Fibroblast of villous mesenchyme (primary cell): ENCODE measurements around the gene PCDHGA7. TPM values are rescaled to one million over a fixed set of nuclear protein-coding genes. Genes with fewer than 3 reads are reported as not detected.

Experiments used
- DNase-seq: peaks from one replicate; pipeline ENCODE4 v3.0.0-alpha.2; 2010; ENCODE audit warnings: low read depth
- H3K4me3 ChIP-seq: 2 replicates; pipeline ENCODE4 v1.5.1; 2011; ENCODE audit warnings: low read depth, mild to moderate bottlenecking, low read length
- total RNA-seq: library from RNA; depleted of rRNA; stranded (reverse); fragments of >200 nt; gene quantifications from 2 replicates; pipeline ENCODE4 v1.2.3, GENCODE V29; 2012
- TF ChIP-seq, protein P1 (sequence below): IDR thresholded peaks from 2 replicates; pipeline ENCODE4 v1.5.1; 2012; ENCODE audit warnings: low read depth, mild to moderate bottlenecking, low read length; ENCODE audit not compliant: insufficient read depth

Gene PCDHGA7
- total RNA-seq, 1 donor, result 3.5 TPM

DNA sequence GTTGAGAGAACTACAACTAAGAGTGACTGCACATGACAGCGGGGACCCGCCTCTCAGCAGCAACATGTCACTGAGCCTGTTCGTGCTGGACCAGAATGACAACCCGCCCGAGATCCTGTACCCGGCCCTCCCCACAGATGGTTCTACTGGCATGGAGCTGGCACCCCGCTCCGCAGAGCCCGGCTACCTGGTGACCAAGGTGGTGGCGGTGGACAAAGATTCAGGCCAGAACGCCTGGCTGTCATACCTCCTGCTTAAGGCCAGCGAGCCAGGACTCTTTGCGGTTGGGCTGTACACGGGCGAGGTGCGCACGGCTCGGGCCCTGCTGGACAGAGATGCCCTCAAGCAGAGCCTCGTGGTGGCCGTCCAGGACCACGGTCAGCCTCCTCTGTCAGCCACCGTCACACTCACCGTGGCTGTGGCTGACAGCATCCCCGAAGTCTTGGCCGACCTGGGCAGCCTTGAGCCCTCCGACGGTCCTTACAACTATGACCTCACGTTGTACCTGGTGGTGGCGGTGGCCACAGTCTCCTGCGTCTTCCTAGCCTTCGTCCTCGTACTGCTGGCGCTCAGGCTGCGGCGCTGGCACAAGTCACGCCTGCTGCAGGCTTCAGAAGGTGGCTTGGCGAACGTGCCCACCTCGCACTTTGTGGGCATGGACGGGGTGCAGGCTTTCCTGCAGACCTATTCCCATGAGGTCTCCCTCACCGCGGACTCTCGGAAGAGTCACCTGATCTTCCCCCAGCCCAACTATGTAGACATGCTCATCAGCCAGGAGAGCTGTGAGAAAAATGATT is 2.1 kb downstream of the PCDHGA7 start:
- TF ChIP-seq, protein P1, sequence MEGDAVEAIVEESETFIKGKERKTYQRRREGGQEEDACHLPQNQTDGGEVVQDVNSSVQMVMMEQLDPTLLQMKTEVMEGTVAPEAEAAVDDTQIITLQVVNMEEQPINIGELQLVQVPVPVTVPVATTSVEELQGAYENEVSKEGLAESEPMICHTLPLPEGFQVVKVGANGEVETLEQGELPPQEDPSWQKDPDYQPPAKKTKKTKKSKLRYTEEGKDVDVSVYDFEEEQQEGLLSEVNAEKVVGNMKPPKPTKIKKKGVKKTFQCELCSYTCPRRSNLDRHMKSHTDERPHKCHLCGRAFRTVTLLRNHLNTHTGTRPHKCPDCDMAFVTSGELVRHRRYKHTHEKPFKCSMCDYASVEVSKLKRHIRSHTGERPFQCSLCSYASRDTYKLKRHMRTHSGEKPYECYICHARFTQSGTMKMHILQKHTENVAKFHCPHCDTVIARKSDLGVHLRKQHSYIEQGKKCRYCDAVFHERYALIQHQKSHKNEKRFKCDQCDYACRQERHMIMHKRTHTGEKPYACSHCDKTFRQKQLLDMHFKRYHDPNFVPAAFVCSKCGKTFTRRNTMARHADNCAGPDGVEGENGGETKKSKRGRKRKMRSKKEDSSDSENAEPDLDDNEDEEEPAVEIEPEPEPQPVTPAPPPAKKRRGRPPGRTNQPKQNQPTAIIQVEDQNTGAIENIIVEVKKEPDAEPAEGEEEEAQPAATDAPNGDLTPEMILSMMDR, result no peak
- DNase-seq, result no peak
- no peak overlapping the region for H3K4me3 ChIP-seq

DNA sequence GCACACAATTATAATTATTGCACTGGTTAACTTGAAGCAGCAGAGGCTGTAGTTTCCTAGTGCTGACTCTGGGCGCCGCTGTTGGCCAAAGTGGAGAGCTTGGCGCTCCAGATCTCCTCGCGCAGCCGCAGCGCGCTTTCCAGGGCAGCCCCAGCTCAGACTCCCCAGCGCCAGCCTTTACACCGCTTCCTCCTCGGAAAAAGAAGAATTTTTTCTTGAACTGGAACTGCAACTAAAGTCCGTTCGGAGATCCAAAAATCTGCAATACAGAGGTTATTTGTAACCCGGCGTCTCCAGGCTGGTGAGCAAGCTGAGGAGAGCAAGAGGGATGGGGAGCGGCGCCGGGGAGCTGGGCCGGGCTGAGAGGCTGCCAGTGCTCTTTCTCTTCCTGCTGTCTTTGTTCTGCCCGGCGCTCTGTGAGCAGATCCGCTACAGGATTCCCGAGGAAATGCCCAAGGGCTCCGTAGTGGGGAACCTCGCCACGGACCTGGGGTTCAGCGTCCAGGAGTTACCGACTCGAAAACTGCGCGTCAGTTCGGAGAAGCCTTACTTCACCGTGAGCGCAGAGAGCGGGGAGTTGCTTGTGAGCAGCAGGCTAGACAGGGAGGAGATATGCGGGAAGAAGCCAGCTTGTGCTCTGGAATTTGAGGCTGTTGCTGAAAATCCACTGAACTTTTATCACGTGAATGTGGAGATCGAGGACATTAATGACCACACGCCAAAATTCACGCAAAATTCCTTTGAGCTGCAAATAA is 5.2 kb downstream of the PCDHGA7 start, which contains the start of gene PCDHGB4:
Gene PCDHGB4, plus strand, starts transcription at position 142 of the 755 bp plus-strand sequence. Its CDS starts 187 bp downstream, at position 329.
- H3K4me3 ChIP-seq, result peak within 1 kb of the TSS; percentile 58
- peak; percentile 56 for DNase-seq
- TF ChIP-seq, protein P1, result peak; percentile 66

DNA sequence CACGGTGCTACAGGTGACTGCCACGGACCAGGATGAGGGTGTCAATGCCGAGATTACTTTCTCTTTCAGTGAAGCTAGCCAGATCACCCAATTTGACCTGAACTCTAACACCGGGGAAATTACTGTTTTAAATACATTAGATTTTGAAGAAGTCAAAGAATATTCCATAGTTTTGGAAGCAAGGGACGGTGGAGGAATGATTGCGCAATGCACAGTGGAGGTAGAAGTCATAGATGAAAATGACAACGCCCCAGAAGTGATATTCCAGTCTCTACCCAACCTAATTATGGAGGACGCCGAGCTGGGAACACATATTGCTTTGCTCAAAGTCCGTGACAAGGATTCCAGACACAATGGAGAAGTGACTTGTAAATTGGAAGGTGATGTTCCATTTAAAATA is 6.1 kb downstream of the PCDHGA7 start:
- TF ChIP-seq, protein P1, result no peak
- no peak for DNase-seq
- no peak overlapping the region for H3K4me3 ChIP-seq

DNA sequence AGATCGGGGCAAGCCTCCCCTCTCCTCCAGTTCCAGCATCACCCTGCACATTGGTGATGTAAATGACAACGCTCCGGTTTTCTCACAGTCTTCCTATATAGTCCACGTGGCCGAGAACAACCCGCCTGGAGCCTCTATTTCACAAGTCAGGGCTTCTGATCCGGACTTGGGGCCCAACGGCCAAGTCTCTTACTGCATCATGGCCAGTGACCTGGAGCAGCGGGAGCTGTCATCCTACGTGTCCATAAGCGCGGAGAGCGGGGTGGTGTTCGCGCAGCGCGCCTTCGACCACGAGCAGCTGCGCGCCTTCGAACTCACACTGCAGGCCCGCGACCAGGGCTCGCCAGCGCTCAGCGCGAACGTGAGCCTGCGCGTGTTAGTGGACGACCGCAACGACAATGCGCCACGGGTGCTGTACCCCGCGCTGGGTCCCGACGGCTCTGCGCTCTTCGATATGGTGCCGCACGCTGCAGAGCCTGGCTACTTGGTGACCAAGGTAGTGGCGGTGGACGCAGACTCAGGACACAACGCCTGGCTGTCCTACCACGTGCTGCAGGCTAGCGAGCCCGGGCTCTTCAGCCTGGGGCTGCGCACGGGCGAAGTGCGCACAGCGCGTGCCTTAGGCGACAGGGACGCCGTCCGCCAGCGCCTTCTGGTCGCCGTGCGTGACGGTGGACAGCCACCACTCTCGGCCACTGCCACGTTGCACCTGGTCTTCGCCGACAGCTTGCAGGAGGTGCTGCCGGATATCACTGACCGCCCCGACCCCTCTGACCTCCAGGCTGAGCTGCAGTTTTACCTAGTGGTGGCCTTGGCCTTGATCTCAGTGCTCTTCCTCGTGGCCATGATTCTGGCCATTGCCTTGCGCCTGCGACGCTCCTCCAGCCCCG is 6.9 kb downstream of the PCDHGA7 start:
- TF ChIP-seq, protein P1, result no peak
- H3K4me3 ChIP-seq, result no peak overlapping the region
- no peak for DNase-seq

DNA sequence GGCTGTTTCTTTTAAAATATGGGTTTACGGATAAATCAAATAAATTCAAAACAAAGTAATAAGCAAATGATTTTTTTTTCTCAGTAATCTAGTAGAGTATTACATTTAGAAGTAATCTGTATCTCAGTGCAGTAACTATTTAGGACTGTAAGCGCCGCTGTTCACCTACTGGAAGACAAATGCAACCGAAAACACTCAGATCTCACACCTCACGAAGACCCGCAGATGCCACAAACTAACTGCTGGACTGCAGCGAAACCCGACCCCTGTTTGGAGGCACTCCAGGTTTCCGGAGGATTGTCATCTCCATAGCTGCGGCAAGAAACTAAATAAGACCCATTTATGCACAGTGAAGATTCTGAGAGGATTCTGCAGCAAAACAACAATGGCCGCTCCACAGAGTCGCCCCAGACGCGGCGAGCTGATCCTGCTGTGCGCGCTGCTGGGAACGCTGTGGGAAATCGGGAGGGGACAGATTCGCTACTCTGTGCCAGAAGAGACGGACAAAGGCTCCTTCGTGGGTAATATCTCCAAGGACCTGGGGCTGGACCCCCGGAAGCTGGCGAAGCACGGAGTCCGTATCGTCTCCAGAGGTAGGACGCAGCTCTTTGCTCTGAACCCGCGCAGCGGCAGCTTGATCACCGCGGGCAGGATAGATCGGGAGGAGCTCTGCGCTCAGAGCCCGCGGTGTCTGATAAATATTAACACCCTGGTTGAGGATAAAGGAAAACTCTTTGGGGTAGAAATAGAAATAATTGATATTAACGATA is 10.1 kb downstream of the PCDHGA7 start, which contains the start of gene PCDHGA8:
Gene PCDHGA8, plus strand, starts transcription at position 205 of the 770 bp plus-strand sequence. Its CDS starts 181 bp downstream, at position 386.
- no peak within 1 kb of the TSS for H3K4me3 ChIP-seq
- DNase-seq, result peak; percentile 9
- TF ChIP-seq, protein P1, result peak; percentile 18
